Measurements from ENCODE around the gene HCN1.

Gene HCN1

DNA sequence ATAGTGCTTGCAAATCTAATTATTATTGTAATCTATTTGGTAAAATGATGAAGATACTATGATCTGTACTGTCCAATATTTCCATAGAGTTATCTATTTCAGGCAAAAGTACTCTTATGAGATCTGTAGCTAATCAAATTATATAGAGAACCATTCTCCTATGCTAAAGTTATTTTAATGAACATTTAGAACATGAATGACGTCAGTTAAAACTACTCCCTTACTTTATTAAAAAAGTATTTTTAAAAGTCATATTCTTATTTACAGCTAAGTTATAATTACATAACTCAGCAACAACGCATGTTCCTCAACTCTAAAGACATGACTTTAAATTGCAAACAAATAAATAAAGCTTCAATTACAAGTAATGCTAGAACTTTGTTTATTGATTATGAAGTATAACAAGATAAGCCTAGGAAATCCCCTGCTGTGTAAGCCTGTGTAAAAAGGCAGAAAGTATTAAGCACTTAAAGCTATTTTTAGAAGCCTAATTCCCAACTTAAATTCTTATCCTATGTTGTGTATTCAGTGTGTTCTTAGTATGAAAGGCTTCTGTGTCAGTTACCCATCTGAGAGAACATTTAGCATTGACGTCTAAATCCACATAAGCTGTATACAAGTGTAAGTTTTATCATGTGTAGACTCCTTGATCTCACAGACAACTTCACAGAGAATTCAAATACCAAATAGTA lies 285.7 kb downstream of the HCN1 start:
- H3K4me3 ChIP-seq (ENCODE audit: low read length) = no peak overlapping the region
- DNase-seq (ENCODE audit: low read depth) = peak; percentile 75

DNA sequence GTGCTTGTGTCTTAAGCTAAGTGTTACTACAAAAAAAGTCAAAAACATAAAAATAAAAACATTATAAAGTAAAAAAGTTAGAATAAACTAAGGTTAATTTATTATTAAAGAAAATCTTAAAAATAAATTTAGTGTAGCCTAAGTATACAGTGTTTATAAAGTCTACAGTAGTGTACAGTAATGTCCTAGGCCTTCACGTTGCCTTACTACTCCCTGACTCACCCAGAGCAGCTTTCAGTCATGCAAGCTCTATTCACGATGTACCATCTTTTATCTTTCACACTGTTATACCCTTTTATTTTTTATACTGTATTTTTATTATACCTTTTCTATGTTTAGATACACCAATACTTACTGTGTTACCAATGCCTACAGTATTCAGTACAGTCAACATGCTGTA lies 288.1 kb downstream of the HCN1 start:
- no peak overlapping the region for H3K4me3 ChIP-seq (ENCODE audit: low read length)
- TF ChIP-seq, protein P1, sequence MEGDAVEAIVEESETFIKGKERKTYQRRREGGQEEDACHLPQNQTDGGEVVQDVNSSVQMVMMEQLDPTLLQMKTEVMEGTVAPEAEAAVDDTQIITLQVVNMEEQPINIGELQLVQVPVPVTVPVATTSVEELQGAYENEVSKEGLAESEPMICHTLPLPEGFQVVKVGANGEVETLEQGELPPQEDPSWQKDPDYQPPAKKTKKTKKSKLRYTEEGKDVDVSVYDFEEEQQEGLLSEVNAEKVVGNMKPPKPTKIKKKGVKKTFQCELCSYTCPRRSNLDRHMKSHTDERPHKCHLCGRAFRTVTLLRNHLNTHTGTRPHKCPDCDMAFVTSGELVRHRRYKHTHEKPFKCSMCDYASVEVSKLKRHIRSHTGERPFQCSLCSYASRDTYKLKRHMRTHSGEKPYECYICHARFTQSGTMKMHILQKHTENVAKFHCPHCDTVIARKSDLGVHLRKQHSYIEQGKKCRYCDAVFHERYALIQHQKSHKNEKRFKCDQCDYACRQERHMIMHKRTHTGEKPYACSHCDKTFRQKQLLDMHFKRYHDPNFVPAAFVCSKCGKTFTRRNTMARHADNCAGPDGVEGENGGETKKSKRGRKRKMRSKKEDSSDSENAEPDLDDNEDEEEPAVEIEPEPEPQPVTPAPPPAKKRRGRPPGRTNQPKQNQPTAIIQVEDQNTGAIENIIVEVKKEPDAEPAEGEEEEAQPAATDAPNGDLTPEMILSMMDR (conservative IDR thresholded peaks at IDR 0.05; ENCODE audit: low read depth, low read length) = no peak
- DNase-seq (ENCODE audit: low read depth) = no peak

More for the DNA sequence above, 285.7 kb downstream of the HCN1 start:
- TF ChIP-seq, protein P1 (conservative IDR thresholded peaks at IDR 0.05; ENCODE audit: low read depth, low read length) = no peak

DNA sequence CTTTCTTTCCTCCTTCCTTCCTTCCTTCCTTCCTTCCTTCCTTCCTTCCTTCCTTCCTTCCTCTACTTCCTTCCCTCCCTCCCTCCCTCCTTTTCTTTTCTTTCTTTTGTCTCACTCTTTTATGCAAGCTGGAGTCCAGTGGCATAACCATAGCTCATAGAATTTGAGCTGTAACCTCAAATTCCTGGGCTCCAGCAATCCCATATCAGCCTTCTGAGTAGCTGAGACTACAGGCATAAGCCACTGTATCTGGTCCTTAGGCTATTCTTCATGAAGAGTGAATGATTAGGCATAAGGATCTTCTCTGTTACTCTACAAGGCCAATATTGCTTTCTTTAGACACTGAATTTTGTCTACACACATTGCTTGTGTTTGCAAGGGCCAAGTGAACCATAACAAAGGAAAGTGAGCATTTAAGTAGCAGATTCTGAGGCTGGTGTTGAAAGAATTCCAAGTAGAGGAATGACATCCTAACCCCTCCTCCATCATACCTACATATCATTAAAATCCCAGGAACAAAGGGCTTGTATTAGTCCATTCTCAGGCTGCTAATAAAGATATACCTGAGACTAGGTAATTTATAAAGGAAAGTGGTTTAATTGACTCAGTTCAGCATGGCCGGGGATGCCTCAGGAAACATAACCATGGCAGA lies 293.2 kb downstream of the HCN1 start:
- TF ChIP-seq, protein P1 (conservative IDR thresholded peaks at IDR 0.05; ENCODE audit: low read depth, low read length) = no peak
- DNase-seq (ENCODE audit: low read depth) = no peak
- no peak overlapping the region for H3K4me3 ChIP-seq (ENCODE audit: low read length)

DNA sequence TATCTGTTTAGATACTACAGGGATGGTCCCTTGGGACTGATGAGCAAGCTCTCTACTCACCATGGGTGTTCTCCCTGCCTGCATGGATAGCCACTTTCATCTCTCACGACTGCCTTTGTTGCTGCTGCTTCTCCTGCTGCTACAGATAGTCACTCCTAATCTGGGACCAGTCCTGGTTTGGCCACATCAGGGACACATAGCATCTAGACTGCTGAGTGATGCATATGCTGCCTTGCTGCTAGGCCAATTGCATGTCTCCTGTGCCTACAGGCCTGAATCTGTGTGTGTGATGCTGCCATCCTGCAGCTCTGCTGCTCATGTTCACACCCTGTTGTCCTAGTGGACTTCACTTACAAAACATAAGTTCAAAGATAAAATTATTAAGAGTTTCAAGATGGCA lies 297.1 kb downstream of the HCN1 start:
- TF ChIP-seq, protein P1 (conservative IDR thresholded peaks at IDR 0.05; ENCODE audit: low read depth, low read length) = no peak
- H3K4me3 ChIP-seq (ENCODE audit: low read length) = no peak overlapping the region
- no peak for DNase-seq (ENCODE audit: low read depth)

DNA sequence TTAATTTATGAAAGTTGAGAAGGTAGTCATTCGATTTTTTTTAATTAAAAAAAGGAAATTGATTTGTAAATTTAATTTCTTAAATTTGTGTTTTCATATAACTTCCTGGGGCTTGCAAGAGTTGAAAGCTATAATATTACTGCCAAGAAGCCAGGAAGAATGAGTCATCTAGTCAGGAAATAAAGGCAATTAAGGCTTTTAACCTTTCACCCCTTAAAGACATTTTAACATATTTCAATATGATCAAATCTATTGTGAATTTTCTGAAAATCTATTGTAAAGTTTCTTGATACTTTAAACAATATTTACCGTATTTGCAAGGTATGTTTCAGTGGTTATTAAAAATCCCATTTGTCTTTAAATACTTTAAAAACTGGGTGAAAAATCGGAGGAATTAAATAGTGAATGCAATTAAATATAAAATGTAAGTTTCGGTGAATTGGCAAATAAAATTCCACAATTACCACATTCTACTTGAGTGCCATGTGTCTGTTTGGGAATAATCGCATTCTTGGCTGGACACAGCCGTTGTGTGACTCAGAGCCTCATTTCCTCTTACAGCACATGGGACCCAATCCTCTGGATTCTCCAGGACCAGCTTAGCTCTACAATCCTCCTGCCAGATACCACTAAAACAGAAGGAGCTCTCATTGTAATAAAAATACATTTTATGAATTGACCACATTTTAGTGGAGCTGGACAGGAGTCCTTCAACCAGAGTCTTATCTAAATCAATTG lies 310.7 kb downstream of the HCN1 start:
- TF ChIP-seq, protein P1 (conservative IDR thresholded peaks at IDR 0.05; ENCODE audit: low read depth, low read length) = no peak
- peak; percentile 99 for DNase-seq (ENCODE audit: low read depth)
- H3K4me3 ChIP-seq (ENCODE audit: low read length) = peak overlapping the region; percentile 5

DNA sequence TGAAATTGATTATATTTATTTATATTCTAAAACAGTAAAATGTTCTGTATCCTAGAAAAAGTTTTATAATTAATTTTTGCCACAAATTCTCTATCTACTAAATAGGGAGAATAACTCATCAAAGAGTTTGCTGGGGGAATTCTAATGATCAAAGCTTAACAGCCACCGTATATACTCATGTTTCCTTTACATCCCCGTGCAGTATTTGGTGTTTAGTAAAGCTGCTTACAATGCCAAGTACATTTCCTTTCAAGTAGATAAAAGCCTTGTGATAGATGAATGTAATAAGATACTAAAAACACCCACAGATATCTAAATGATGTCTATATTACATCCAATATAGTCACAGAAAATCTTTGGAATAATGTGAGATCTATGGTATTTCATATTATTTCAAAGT lies 312.2 kb downstream of the HCN1 start:
- no peak overlapping the region for H3K4me3 ChIP-seq (ENCODE audit: low read length)
- TF ChIP-seq, protein P1 (conservative IDR thresholded peaks at IDR 0.05; ENCODE audit: low read depth, low read length) = no peak
- no peak for DNase-seq (ENCODE audit: low read depth)
